Caco-2 (cell line): ENCODE data around the gene TBKBP1. TPM values are rescaled to one million over a fixed set of nuclear protein-coding genes. Genes with fewer than 3 reads are reported as not detected.
A peak's percentile ranks its signal among the peaks of the same experiment; 100 is the strongest.
"Not testable (repeated sequence)": the region's sequence is repeated elsewhere in the genome, so short reads cannot be mapped to it uniquely, and the experiment has no call there.

Experiments used
- BruUV-seq: library from RNA; stranded (reverse); fragments of 400-500 nt; replicated peaks from 2 replicates; lab custom pipeline; 2021; lab: Mats Ljungman, UMichigan
- CTCF ChIA-PET: fragments of 300-600 bp; sonication (Branson Sonifier 250); formaldehyde crosslinking; loops from one replicate; lab custom pipeline; 2022; ENCODE audit warnings: antibody characterized with exemption; lab: Charles Lee
- POLR2A ChIA-PET: fragments of 300-600 bp; sonication (Branson Sonifier 250); formaldehyde crosslinking; loops from one replicate; lab custom pipeline; 2022; ENCODE audit warnings: antibody characterized with exemption; lab: Charles Lee
- DNase-seq, 2 experiments: peaks; one replicate each; pipeline versions ENCODE4 v3.0.0 to v3.0.0-alpha.2; 2020 to 2022
- H3K27me3 ChIP-seq: replicated peaks from 2 replicates; pipeline ENCODE4 v1.6.0; 2011; ENCODE audit warnings: low read length; ENCODE audit not compliant: control insufficient read depth, insufficient read depth
- H3K36me3 ChIP-seq: 2 replicates; pipeline ENCODE4 v1.5.1; 2011; ENCODE audit warnings: low read length; ENCODE audit not compliant: control insufficient read depth, insufficient read depth
- H3K4me1 ChIP-seq: fragments of 250-450 bp; sonication (Bioruptor Pico); 2 replicates; pipeline ENCODE4 v1.5.1; 2020; ENCODE audit warnings: mild to moderate bottlenecking
- H3K4me3 ChIP-seq: 2 replicates; pipeline ENCODE4 v1.5.1; 2011; ENCODE audit warnings: low read depth, mild to moderate bottlenecking, control low read depth, low read length
- H3K9me3 ChIP-seq: fragments of 250-450 bp; sonication (Bioruptor Pico); 2 replicates; pipeline ENCODE4 v1.5.1; 2020; ENCODE audit warnings: mild to moderate bottlenecking, moderate library complexity
- H3K27ac Mint-ChIP-seq: one replicate; pipeline ENCODE4 v1.8.0; 2022; ENCODE audit warnings: mixed read lengths; ENCODE audit not compliant: unreplicated experiment
- H3K27me3 Mint-ChIP-seq: one replicate; pipeline ENCODE4 v1.8.0; 2022; ENCODE audit warnings: mixed read lengths; ENCODE audit not compliant: insufficient read depth, unreplicated experiment
- H3K36me3 Mint-ChIP-seq: one replicate; pipeline ENCODE4 v1.8.0; 2022; ENCODE audit warnings: mild to moderate bottlenecking, mixed read lengths; ENCODE audit not compliant: insufficient read depth, unreplicated experiment
- H3K4me1 Mint-ChIP-seq: one replicate; pipeline ENCODE4 v1.8.0; 2022; ENCODE audit warnings: low read depth, mixed read lengths; ENCODE audit not compliant: unreplicated experiment
- H3K4me3 Mint-ChIP-seq: one replicate; pipeline ENCODE4 v1.8.0; 2022; ENCODE audit warnings: mild to moderate bottlenecking, moderate library complexity, mixed read lengths; ENCODE audit not compliant: unreplicated experiment
- H3K9me3 Mint-ChIP-seq: one replicate; pipeline ENCODE4 v1.8.0; 2022; ENCODE audit warnings: mixed read lengths; ENCODE audit not compliant: unreplicated experiment
- intact Hi-C: fragments of 100-400 bp; cut with micrococcal nuclease; formaldehyde crosslinking; loops from one replicate; pipeline ENCODE4 v1.10.0; 2022; ENCODE audit not compliant: unreplicated experiment
- total RNA-seq: library from RNA; stranded (reverse); gene quantifications from 2 replicates; pipeline ENCODE4 v1.2.3, GENCODE V29; 2022
- TF ChIP-seq, protein P1 (sequence below), 2 experiments: fragments of 200-600 bp in 1 of 2; IDR thresholded peaks; 1 replicate in 1 of 2; 2 replicates in 1 of 2; pipeline versions ENCODE4 v1.5.1 to v1.8.0; 2011 to 2022; ENCODE audit warnings: antibody characterized with exemption in 1 of 2, control low read depth in 1 of 2, inconsistent platforms in 1 of 2, low read depth in 1 of 2, low read length in 1 of 2, mild to moderate bottlenecking in 1 of 2, moderate library complexity in 1 of 2; ENCODE audit not compliant: insufficient read depth in 1 of 2, severe bottlenecking in 1 of 2, unreplicated experiment in 1 of 2

TBKBP1 gene
- total RNA-seq, 1 experiment from 2014 or later: 27.4 TPM

DNA sequence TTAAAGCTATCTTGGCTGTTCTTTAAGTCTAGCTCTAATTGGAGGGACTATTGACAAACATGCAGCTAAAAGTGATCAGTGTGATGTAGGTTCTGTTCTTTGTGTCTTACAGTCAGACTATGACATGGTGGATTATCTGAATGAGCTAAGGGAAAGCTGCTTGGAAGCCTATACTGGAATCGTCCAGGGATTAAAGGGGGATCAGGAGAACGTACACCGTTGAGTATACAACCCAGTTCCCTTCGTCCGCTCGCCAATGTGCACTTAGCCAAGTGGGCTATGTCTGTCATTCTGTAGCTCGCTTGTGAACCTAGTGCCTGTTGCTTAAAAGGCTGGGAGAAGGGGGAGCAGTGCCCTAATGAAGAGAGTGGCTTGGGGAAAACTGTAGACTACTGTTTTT is 15.8 kb upstream of the TBKBP1 start:
- Mint-ChIP-seq H3K27ac (no peak overlapping the region), H3K4me1 (no peaks in the 10 kb centered on the region), H3K36me3 (peaks cover 100% of the 10 kb centered on the region), H3K27me3 (no peaks in the 10 kb centered on the region), H3K9me3 (no peaks in the 10 kb centered on the region), H3K4me3 (no peak overlapping the region)
- Histone ChIP-seq H3K4me1 (no peaks in the 10 kb centered on the region; the same call in 1 of the 2 replicates), H3K27me3 (no peaks in the 10 kb centered on the region), H3K36me3 (peaks cover 42% of the 10 kb centered on the region), H3K9me3 (no peaks in the 10 kb centered on the region), H3K4me3 (no peak overlapping the region)
- TF ChIP-seq, protein P1, sequence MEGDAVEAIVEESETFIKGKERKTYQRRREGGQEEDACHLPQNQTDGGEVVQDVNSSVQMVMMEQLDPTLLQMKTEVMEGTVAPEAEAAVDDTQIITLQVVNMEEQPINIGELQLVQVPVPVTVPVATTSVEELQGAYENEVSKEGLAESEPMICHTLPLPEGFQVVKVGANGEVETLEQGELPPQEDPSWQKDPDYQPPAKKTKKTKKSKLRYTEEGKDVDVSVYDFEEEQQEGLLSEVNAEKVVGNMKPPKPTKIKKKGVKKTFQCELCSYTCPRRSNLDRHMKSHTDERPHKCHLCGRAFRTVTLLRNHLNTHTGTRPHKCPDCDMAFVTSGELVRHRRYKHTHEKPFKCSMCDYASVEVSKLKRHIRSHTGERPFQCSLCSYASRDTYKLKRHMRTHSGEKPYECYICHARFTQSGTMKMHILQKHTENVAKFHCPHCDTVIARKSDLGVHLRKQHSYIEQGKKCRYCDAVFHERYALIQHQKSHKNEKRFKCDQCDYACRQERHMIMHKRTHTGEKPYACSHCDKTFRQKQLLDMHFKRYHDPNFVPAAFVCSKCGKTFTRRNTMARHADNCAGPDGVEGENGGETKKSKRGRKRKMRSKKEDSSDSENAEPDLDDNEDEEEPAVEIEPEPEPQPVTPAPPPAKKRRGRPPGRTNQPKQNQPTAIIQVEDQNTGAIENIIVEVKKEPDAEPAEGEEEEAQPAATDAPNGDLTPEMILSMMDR (IDR thresholded peaks at IDR 0.05; ENCODE audit: insufficient read depth in 1 of 2, low read depth in 1 of 2, low read length in 1 of 2, severe bottlenecking in 1 of 2, unreplicated experiment in 1 of 2): no peak
- intact Hi-C loops: no loop called here
- CTCF ChIA-PET: interaction anchor here (1.2 to 3.8 kb wide), 3 partner anchors 9 to 15 kb away, joined by 4 to 21 read pairs (median 5); no protein-coding TSS in a partner anchor
- POLR2A ChIA-PET: interaction anchor here (0.9 to 1.1 kb wide), 3 partner anchors 10 to 29 kb away, joined by 3 read pairs; partner anchors contain the start of gene KPNB1
- DNase-seq: no peak
- BruUV-seq: no TSS peak

DNA sequence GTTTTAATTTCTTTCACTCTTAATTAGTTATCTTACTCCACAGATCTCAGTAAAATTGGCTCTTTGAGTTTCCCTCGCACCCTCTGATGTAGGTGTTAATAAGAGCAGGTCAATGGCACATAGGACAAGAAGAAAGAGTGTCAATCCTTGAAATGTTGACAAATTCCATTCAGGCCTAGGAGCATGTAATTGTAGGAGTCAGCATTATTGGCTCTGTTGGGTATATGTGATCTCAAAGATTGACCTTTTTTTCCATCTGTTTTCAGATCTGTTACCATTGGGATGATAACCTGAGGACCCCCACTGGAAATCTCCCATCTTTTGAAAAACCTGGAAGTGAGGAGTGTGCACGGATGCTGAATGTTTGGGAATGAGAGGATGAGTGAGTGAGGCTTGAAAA is 11.8 kb upstream of the TBKBP1 start:
- Histone ChIP-seq H3K4me1 (no peaks in the 10 kb centered on the region), H3K36me3 (peaks cover 25% of the 10 kb centered on the region), H3K4me3 (no peak overlapping the region), H3K27me3 (no peaks in the 10 kb centered on the region), H3K9me3 (no peaks in the 10 kb centered on the region)
- CTCF ChIA-PET: interaction anchor here (0.6 kb wide), 1 partner anchor 18 kb away, joined by 3 read pairs; no protein-coding TSS in a partner anchor
- Mint-ChIP-seq H3K9me3 (no peaks in the 10 kb centered on the region), H3K4me1 (no peaks in the 10 kb centered on the region), H3K27me3 (no peaks in the 10 kb centered on the region), H3K27ac (no peak overlapping the region), H3K4me3 (no peak overlapping the region), H3K36me3 (peaks cover 100% of the 10 kb centered on the region)
- TF ChIP-seq, protein P1 (IDR thresholded peaks at IDR 0.05; ENCODE audit: insufficient read depth in 1 of 2, low read depth in 1 of 2, low read length in 1 of 2, severe bottlenecking in 1 of 2, unreplicated experiment in 1 of 2): no peak
- no peak for DNase-seq
- no TSS peak for BruUV-seq
- POLR2A ChIA-PET: no interaction called here
- intact Hi-C loops: no loop called here

DNA sequence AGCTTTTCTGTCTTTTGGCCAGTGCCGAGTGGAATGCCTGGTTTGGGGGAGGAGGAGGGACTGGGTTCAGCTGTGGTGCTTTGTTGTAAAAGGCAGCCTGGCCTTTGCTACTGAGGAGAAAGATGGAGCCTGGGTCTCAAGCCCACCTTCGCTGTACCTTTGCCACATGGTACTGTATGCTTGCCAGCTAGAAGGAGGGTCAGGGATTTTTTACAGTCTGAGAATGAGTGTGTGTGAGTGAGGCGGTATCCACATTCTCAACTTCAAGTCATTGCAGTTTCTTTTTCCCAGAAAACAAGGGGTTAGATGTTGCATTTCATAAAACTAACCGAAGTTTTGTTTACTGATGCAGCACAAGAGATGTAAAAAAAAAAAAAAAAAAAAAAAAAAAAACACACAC is 11.2 kb upstream of the TBKBP1 start:
- POLR2A ChIA-PET, H3K4me3 Mint-ChIP-seq, H3K9me3 ChIP-seq, H3K4me3 ChIP-seq, H3K4me1 Mint-ChIP-seq, H3K27me3 ChIP-seq, H3K9me3 Mint-ChIP-seq, H3K27ac Mint-ChIP-seq, intact Hi-C loops, DNase-seq, H3K4me1 ChIP-seq, H3K27me3 Mint-ChIP-seq: not testable (repeated sequence)
- BruUV-seq: TSS peak; percentile 69
- peaks cover 24% of the 10 kb centered on the region for H3K36me3 ChIP-seq
- H3K36me3 Mint-ChIP-seq: peaks cover 100% of the 10 kb centered on the region
- CTCF ChIA-PET: interaction anchor here (0.6 kb wide), 1 partner anchor 21 kb away, joined by 4 read pairs; no protein-coding TSS in a partner anchor
